Right ventricle myocardium inferior (tissue), 1 donor: ENCODE results near the gene AK4. TPM values are rescaled to one million over a fixed set of nuclear protein-coding genes. Genes with fewer than 3 reads are reported as not detected.

Experiments used
- ATAC-seq: fragments of 200-7000 bp; cut with Tn5 transposase; one replicate; pipeline ENCODE4 v1.9.1; 2020; ENCODE audit warnings: mild to moderate bottlenecking, moderate library complexity
- DNase-seq: peaks from one replicate; pipeline ENCODE4 v3.0.0; 2021; ENCODE audit errors: missing footprints
- intact Hi-C: fragments of 100-400 bp; cut with DNase I; formaldehyde crosslinking; loops from one replicate; pipeline ENCODE4 v1.11.0; 2022
- total RNA-seq: library from RNA; stranded (reverse); fragmentation: NEBNext Ultra II Directional; extraction: Animal tissue kit (Norgen Biotek cat#: 25700); gene quantifications from one replicate; pipeline ENCODE4 v1.2.1, GENCODE V29; 2021
- donor health status: DM: no; HTN: yes; CAD: no; lungs with severe emphysema.

Gene AK4
- total RNA-seq, 1 donor from 2014 or later = 153 TPM

DNA sequence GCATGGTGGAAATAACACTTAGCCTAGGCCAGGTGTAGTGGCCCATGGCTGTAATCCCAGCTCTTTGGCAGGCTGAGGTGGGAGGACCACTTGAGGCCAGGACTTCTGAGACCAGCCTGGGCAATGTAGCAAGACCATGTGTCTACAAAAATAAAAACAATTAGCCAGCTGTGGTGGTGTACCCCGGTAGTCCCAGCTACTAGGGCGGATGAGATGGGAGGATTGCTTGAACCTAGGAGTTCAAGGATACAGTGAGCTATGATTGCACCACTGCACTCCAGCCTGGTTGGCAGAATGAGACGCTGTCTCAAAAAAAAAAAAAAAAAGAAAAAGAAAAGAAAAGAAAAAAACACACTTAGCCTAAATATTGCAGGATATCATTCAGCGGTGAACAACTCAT, 20.9 kb downstream of the AK4 start:
- no peak for DNase-seq
- ATAC-seq = no peak
- intact Hi-C loops = no loop called here

DNA sequence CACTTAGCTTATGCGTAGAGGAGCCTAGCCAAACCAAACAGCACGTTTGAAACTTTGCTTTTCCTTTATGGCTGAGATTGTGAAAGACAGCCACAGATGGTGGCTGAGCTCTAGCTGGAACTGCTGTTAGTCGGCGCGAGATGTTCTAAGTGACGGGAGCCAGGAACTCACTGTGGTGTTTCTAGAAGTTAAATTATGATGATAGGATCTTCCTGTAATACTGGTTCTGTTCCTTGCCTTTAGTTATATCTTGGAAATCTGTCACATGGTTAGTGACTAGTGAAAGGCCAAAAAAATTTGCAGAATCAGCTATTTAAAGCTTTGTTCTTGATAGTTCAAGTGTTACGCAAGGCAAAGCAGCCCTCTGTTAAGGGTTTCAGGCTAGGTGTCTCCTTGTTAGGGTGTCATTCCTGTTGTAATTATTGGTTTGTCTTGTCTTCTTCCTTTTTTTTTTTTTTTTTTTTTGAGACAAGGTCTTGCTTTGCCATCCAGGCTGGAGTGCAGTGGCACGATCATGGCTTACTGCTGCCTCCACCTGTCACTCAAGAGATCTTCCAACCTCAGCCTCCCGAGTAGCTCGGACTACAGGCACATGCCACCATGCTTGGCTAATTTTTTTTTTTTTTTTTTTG, 22.6 kb downstream of the AK4 start:
- ATAC-seq (peak; percentile 43), DNase-seq (peak; percentile 80)
- intact Hi-C loops = loop anchor here (10.0 kb wide), 1 partner anchor 216 kb away; no protein-coding TSS in a partner anchor

DNA sequence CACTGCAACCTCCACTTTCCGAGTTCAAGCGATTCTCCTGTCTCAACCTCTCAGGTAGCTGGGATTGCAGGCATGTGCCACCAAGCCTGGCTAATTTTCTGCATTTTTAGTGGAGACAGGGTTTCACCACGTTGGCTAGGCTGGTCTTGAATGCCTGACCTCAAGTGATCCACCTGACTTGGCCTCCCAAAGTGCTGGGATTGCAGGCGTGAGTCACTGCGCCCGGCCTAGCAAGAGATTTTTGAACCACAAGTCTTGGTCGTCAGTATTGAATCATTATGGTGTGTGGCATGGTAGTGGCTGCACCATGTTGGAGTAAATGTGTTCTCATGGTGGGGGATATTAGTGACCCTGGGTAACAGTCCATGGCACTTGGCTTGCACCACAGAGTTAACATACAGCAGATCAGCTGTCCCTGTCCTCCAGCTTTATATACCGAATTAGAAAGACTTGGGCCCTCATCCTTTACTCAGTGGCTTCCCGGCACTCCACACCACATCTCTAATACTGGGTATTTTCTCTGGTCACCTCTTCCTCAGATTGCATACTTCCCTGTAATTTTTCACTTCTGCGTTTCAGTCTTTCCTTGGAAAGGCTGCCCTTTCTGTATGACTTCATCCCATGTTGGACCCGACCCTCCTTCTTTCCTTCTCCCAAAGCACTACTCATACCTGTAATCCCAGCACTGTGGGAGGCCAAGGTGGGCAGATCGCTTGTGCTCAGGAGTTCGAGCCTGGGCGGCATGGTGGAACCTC, 25.1 kb downstream of the AK4 start:
- intact Hi-C loops = loop anchor here (10.0 kb wide), 1 partner anchor 218 kb away; no protein-coding TSS in a partner anchor
- ATAC-seq = no peak
- DNase-seq = no peak

DNA sequence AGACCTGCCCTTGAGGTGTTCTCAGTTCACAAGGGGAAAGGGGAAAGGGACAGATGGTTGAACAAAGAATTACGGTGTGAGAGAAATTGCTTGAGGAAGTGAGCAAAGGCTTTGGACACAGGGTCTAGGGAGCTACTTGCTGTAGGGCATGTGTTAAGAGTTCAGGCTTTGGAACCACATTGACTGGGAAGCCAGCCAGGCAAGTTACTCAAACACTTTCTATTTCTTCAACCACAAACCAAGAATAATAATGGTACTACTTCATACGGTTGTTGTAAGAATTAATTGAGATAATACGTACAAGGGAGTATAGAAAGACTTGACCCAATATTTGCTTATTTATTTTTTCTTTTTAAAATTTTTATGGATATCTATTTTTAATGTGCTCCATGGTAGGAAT, 26.6 kb downstream of the AK4 start:
- DNase-seq = peak; percentile 71
- peak; percentile 62 for ATAC-seq
- intact Hi-C loops = loop anchor here (10.0 kb wide), 1 partner anchor 220 kb away; no protein-coding TSS in a partner anchor

DNA sequence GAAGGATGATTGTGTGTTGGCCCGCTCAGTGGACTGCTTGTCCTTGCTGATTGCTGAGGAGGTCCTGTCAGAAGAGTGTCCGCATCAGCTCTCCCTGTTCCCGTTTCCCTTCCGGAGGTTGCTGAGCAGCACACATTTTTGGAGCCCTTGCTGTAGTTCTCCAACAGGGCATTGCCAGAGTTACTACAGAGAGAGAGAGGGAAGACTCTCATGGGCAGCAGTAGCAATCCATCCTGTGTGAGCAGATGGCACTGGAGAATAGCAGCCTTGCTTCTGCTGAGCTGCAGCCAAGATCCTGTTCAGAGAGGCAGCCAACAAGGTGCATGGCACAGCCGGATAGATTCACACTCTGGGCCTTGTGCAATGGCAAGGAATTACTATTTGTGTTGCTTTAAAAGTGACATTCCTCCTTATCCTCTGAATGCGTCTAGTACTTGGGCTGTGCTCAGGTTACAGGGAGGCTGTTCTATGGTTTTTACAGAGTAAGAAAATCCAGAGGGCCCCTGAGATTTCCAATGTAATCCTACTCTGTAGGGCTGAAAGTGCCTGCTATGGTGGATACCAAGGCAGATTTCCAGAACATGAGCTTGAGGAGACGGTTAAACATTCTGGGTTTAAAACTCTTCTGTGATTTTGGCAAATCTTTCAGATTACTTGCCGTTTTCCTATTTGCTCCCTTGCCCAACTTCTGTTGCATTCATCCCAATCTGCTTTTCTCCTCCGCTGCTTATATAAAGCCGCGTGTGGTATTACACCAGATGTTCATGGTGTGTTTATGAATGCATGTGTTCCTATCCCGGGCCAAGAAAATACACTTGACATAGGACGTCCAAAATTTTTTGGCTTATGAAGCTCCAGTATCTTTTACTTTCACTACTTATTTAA, 27.4 kb downstream of the AK4 start:
- intact Hi-C loops = loop anchor here (1.0 to 10.0 kb wide), 3 partner anchors 8 to 221 kb away; no protein-coding TSS in a partner anchor
- ATAC-seq (peak; percentile 85), DNase-seq (no peak)

DNA sequence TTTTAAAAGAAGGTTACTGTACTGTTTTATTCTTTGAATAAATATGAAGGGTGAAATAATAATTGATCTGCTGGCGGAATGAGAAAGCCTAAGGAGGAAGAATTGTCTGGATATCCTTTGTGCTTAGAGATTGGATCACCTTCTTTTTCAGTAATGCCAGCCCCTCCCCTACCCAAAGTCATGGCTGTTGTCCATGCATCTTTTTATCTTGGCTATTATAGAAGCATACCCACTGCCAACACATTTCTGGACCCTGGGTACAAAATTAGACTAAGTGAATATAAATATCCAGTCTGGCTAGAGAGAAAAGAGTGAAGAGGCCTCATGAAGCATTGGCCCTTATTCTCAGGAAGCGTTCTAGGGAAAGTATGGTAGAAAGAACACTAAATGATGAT, 28.1 kb downstream of the AK4 start:
- ATAC-seq (peak; percentile 59), DNase-seq (no peak)
- intact Hi-C loops = loop anchor here (1.0 to 10.0 kb wide), 2 partner anchors 9 to 221 kb away; no protein-coding TSS in a partner anchor

DNA sequence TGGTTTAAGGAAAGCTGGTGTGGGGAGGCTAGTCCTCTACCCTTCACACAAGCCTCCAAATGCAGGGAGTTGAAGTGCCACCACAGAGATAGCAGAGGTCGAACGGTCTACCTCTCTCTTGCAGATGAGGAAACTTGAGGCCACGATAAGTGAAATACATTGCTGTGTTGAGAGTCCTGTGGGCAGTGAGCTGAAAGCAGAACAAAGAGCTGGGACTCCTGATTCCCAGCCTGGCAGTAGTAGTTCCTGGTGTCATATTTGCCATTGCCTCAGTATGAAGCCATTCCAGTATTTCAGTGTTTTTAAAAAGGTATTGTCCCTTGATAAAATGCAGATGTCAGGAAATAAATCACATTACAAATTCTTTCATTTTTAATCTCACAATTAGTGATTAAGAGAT, 28.6 kb downstream of the AK4 start:
- ATAC-seq (no peak), DNase-seq (no peak)
- intact Hi-C loops = loop anchor here (1.0 to 10.0 kb wide), 2 partner anchors 9 to 222 kb away; no protein-coding TSS in a partner anchor

DNA sequence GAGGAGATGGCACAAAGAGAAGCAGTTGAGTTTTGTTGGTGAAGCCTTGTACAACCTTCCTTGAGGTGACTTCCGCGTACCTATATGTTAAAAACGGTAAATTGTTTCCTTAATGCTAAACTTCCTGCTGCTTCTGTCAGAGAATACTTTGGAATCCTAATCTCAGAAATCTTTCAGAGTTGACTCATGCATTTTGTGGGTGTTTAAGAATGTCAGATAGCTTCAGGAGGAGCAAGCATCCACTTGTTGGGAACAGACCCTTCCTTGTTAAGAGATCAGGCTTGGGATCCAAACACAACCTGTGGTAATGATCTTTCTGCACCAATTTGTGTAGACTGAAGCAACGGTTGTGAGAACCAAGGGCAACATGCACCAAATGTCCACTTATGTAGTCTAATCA, 29.5 kb downstream of the AK4 start:
- no peak for ATAC-seq
- DNase-seq = no peak
- intact Hi-C loops = loop anchor here (10.0 kb wide), 1 partner anchor 223 kb away; no protein-coding TSS in a partner anchor

DNA sequence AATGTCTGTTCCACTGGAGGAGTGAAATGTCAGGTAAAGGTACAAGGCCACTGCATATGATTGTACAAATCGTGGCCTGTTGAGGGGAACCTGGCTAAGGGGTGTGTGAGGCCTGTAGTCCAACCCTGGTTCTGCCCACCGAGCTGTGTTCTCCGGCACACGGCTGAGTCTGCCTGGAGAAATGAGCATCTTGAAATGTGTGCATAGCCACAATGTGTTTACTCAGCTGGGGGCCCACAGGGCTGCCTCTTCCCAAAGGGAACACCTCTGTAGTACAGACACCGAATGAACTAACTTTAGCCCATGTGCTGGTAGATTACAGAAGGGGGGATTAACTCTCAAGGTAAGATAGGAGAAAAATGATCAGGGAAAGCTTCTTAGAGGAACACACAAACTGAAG, 30.2 kb downstream of the AK4 start:
- DNase-seq = no peak
- no peak for ATAC-seq
- intact Hi-C loops = loop anchor here (2.0 to 10.0 kb wide), 2 partner anchors 29 to 223 kb away; no protein-coding TSS in a partner anchor

DNA sequence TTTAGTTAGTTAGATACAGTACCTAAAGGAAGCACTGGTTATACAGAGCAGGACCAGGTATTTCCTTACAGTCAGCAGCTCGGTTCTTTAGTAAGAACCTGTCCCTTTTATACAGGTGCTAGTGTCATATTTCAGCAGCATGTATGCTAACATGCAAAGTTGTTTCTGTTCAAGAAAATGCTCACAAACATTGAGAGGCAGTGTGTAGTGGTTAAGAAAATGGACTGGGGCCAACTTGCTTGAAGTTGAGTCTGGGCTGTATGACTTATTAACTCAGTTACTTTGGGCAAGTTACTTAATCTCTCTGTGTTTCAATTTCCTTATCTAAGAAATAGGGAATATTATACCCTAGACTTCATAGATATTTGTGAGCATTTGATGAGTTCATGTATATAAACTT, 31.1 kb downstream of the AK4 start:
- no peak for DNase-seq
- intact Hi-C loops = loop anchor here (2.0 to 10.0 kb wide), 2 partner anchors 28 to 224 kb away; no protein-coding TSS in a partner anchor
- ATAC-seq = no peak

DNA sequence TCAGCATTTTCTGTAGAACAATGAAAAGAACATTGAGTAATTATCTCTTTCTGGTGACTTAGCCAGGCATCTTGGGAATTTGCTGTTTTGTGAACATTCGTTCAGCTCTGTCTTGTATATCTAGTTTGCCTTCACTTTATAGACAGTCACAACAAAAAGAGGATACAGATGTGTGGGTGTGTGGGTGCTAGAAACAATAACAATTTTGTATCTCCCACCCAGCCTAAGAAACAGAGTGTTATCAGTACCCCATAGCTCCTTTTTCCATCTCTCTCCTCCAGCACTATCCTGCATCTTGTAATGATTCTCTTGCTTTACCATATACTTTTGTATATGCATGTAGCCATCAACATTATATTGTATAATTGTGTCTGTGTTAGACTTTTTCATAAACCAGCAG, 33.0 kb downstream of the AK4 start:
- DNase-seq = no peak
- intact Hi-C loops = loop anchor here (5.0 kb wide), 1 partner anchor 34 kb away; the partner anchor contains the start of gene AK4
- no peak for ATAC-seq

DNA sequence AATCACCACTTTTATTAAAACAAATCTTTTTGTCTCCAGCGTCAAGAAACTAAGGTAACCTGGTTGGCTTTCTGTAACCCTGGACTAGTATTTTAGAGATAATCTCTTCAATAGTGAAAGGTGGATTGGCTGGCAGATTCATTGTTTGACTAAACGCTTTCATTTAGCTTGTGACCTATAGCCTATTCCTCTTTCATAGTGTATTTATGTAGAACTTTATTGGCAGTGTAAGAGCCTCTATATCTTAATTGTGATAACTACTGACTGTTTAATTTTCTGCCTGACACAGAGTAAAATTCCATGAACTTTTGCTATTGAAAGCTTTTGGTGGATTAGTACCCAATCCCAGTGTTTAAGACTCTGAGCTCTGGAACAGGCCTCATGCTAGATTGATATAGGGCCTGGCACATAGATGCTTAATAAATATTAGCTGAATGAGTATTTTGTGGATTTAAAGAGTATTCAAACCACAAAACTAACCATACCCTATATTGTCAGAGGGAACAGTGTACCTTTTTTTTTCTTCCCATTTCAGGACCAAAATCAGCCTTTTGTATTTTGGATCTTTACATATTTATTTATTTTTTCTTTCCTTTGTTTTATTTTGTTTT, 34.8 kb downstream of the AK4 start:
- intact Hi-C loops = loop anchor here (5.0 kb wide), 1 partner anchor 35 kb away; the partner anchor contains the start of gene AK4
- no peak for DNase-seq
- no peak for ATAC-seq

DNA sequence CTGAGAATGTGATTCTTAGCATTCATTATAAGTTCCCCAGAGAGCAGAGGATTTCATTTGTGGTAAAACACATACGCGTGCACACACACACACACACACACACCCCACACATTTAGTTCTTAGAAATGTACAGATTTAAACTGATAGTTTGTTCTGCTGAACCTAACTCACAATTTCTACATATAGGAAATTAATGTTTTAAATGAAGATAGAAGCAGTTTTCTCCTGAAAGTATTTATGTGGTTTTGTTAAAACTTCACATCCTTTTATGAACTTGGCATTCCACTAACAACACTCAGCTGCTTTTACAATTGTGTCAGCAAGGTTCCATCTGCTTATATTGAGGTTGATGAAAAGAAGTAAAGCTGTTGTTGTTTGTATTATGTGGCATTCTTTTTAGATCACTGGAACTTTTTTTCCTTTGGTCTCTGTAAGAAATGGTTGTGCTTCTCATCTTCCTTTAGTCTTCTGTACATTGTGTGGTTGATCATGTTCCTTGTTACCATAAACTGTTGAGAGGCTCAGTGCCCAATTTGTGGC, 41.6 kb downstream of the AK4 start:
- ATAC-seq (no peak), DNase-seq (no peak)
- intact Hi-C loops = no loop called here

DNA sequence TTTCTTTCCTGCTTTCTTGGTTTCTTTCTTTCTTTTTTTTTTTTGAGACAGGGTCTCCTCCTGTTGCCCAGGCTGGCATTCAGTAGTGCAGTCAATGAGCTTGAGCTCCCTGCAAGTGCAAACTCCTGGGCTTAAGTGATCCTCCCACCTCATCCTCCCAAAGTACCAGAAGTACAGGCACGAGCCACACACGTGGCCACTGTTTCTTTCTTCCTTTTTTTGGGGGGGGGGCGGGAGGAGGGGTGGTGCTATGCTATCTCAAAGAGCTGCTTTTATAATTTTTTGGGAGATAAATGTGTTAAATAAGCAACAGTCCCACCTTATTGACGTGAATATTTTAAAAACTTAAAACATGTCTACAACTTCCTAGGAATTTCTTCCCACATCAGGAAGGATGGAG, 42.2 kb downstream of the AK4 start:
- no peak for DNase-seq
- intact Hi-C loops = no loop called here
- no peak for ATAC-seq

DNA sequence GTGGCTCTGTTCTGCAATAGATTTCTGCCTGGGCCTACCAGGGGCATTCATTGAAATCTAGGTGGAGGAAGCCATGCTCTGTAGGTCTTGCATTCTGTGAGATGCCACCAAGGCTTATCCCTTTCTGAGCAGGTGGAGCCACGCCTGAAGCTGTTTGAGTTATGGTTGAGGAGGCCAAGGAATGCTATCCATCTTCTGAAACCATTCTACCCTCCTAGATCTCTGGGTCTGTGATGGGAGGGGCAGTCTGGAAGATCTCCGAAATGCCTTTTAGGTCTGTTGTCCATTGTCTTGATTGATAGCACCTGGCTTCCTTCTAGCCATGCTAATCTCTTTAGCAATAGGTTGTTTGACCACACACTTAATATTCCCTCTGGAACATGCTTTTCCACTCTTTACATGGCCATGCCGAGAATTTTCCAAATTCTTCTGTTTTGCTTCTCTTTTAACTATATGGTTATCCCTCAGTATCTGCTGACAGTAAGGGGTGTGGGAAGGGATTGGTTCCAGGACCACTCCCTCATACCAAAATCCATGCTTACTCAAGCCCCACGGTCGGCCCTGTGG, 45.2 kb downstream of the AK4 start:
- DNase-seq (no peak), ATAC-seq (no peak)
- intact Hi-C loops = no loop called here

DNA sequence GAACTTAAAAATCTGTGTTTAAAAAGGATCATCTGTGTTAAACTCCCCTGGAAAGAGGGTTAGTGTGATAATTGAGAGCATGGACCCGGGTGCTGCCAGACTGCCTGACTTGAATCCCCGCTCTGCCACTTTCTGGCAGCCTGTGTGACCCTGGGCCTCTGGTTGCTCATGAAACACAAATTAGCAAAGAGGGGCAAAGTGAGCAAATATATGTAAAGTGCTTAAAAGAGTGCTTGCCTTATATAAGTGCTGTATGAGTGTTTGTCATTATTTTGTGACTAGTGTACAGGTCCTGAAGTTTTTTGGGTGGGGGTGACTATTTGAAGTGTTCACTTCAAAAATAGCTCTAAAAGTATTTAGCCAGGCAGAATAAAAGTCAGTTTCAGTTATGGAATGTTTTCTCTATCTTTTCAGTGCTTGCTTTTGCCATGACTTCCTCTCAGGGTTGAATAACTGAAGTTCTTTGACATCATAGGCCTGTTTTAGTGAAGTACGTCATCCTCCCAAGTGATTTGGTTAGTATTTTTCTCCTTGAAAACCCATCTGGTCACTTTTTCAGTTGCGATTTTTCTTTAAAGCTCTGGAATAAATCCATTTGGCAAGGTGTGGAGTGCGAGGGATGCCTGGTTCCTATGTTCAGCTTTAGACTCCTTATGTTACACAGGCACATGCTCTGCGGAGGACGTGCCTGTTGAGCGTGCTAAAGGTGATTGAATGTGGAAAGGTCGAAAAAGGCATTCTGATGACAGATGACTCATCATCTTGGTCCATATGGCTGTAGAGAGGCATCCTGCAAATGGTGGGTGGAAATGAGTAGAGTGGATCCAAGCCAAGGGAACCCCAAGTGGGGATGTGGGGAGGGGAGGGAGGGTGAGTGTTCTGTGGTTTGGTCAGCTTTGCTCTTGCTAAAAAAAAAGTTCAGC, 47.8 kb downstream of the AK4 start:
- ATAC-seq = peak; percentile 77
- intact Hi-C loops = no loop called here
- no peak for DNase-seq

DNA sequence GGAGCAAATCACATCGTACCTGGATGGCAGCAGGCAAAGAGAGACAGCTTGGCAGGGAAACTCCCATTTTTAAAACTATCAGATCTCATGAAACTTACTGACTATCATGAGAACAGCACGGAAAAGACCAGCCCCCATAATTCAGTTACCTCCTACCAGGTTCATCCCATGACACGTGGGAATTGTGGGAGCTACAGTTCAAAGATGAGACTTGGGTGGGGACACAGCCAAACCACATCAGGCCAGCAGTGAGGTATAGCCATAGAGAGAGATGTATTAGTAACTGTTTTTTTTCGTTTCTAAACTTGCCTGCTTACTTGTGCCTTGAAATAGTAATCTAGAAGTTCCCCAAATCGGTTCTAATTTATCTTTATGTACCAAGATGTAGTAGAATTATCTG, 48.9 kb downstream of the AK4 start:
- DNase-seq = no peak
- no peak for ATAC-seq
- intact Hi-C loops = no loop called here
